H1 (cell line): ENCODE measurements around the gene GINS2. TPM values are rescaled to one million over a fixed set of nuclear protein-coding genes. Genes with fewer than 3 reads are reported as not detected.

Experiments used
- CBX8 ChIP-seq: fragments of 300-800, 300-1000 bp; sonication (generic); IDR thresholded peaks from 2 replicates; pipeline ENCODE4 v1.7.1; 2016; ENCODE audit warnings: low read depth, low read length, borderline replicate concordance
- CHD7 ChIP-seq: fragments of 300-600 bp; sonication (generic); IDR thresholded peaks from 2 replicates; pipeline ENCODE4 v1.7.1; 2012; ENCODE audit warnings: low read length, moderate library complexity, mild to moderate bottlenecking, inconsistent platforms; ENCODE audit not compliant: insufficient replicate concordance
- E2F6 ChIP-seq: IDR thresholded peaks from 2 replicates; pipeline ENCODE4 v1.6.1; 2012; ENCODE audit warnings: inconsistent platforms
- polyA plus RNA-seq, 7 experiments: library from polyadenylated mRNA; depleted of rRNA in 3 of 7; stranded (reverse) in 5 of 7; unstranded in 2 of 7; fragments of >200 nt in 5 of 7; fragments of 200-250 nt in 2 of 7; gene quantifications; 1 replicate in 5 of 7; 2 replicates in 1 of 7; 4 replicates in 1 of 7; pipeline versions ENCODE4 v1.2.1 to v1.2.3, GENCODE V29; 2011 to 2013; ENCODE audit warnings: missing spikeins in 2 of 7, mixed read lengths in 2 of 7
- total RNA-seq: library from RNA; stranded (reverse); fragmentation: NEBNext Ultra II Directional; extraction: Animal tissue kit (Norgen Biotek cat#: 25700); gene quantifications from 2 replicates; pipeline ENCODE4 v1.2.1, GENCODE V29; 2021

Gene GINS2
- total and polyA plus RNA-seq, 2 of the 8 experiments (the other 6 are each of a cell fraction or from before 2014, with no cell fraction given) = 29.4 to 59.1 TPM

DNA sequence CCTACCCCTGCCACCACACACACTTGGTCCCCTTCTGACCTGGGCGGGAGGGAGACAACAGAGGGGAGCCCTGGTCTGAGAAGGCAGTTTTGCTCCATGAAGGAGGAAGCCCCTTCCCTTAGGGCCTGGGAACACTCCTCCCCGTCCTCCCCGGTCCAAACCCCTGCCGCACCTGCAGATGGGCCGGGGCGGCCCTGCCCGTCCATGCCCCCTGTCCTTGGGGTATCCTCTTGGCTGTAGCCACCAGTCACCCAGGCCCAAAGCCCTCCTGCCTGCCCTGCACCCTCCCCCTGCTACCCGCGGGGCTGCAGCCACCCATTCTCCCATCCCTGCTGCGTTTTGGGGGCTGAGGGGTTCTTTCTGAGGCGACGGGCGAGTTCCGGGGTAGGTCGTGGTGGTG, 41.8 kb downstream of the GINS2 start (continued):
- TF ChIP-seq CBX8 (no peak), E2F6 (no peak), CHD7 (no peak)
